Lower leg skin (tissue), 4 donors: ENCODE measurements around the gene FOSL1. TPM values are rescaled to one million over a fixed set of nuclear protein-coding genes. Genes with fewer than 3 reads are reported as not detected.

ENCODE experiments used
- DNase-seq, 2 donors: peaks; one replicate each; pipeline ENCODE4 v3.0.0-alpha.2; 2019; ENCODE audit warnings: low spot score in 2 of 2
- H3K4me3 ChIP-seq: fragments of 200-600 bp; sonication (generic); 2 replicates; pipeline ENCODE4 v1.5.1; 2017; ENCODE audit warnings: mild to moderate bottlenecking, low read depth; ENCODE audit not compliant: poor library complexity, severe bottlenecking
- POLR2A ChIP-seq, 2 donors: fragments of 450-650 bp; IDR thresholded peaks; one replicate each; pipeline ENCODE4 v1.6.1; 2016 to 2017; ENCODE audit warnings: antibody characterized with exemption in 2 of 2, mild to moderate bottlenecking in 1 of 2, moderate library complexity in 1 of 2
- WGBS, 2 donors: methylation state at CpG; one replicate each; pipeline ENCODE4 v1.1.5; 2018; 5-methylcytosine and 5-hydroxymethylcytosine counted together
- intact Hi-C: fragments of 100-400 bp; cut with DNase I; formaldehyde crosslinking; loops from one replicate; pipeline ENCODE4 v1.15.0; 2023; ENCODE audit warnings: low total_unique reads
- total RNA-seq, 4 donors: library from RNA; depleted of rRNA; stranded (reverse); fragments of >200 nt; gene quantifications; one replicate each; pipeline ENCODE4 v1.1.0, GENCODE V29; 2016
- TF ChIP-seq, protein P1 (sequence below), 3 donors: fragments of 450-650 bp; IDR thresholded peaks; one replicate each; pipeline ENCODE4 v1.5.1; 2016; ENCODE audit warnings: antibody characterized with exemption in 3 of 3, mild to moderate bottlenecking in 3 of 3, moderate library complexity in 2 of 3

FOSL1 gene
- total RNA-seq, 4 donors from 2014 or later: 2.4 to 7.5 (median 5.3) TPM

GRCh38 chr11:65919141-65919572 lies 19.0 kb upstream of the FOSL1 start, which contains the start of gene DRAP1:
Gene DRAP1 (plus strand): TSS chr11:65919426. CDS start chr11:65919502, 76 bp downstream.
- intact Hi-C loops: no loop called here
- H3K4me3 ChIP-seq: peak within 1 kb of the TSS; percentile 80
- 0 to 3% methylated on average over 15 to 37 of the region's 59 CpGs for WGBS, 2 donors
- TF ChIP-seq, protein P1, sequence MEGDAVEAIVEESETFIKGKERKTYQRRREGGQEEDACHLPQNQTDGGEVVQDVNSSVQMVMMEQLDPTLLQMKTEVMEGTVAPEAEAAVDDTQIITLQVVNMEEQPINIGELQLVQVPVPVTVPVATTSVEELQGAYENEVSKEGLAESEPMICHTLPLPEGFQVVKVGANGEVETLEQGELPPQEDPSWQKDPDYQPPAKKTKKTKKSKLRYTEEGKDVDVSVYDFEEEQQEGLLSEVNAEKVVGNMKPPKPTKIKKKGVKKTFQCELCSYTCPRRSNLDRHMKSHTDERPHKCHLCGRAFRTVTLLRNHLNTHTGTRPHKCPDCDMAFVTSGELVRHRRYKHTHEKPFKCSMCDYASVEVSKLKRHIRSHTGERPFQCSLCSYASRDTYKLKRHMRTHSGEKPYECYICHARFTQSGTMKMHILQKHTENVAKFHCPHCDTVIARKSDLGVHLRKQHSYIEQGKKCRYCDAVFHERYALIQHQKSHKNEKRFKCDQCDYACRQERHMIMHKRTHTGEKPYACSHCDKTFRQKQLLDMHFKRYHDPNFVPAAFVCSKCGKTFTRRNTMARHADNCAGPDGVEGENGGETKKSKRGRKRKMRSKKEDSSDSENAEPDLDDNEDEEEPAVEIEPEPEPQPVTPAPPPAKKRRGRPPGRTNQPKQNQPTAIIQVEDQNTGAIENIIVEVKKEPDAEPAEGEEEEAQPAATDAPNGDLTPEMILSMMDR (IDR thresholded peaks at IDR 0.05): no peak
- DNase-seq: peak; percentile 97 to 100

- intact Hi-C loops: no loop called here
- WGBS, 2 donors: 4 to 6% methylated on average over 32 to 61 of the region's 77 CpGs
- DNase-seq: peak in 1 of 2 donors; percentile 89
- H3K4me3 ChIP-seq: peak within 1 kb of the TSS; percentile 80
- TF ChIP-seq POLR2A (IDR thresholded peaks at IDR 0.05): no peak
- TF ChIP-seq, protein P1 (IDR thresholded peaks at IDR 0.05): no peak
These were observed 18.3 kb upstream of the FOSL1 start, which contains the start of gene C11orf68 for GRCh38 chr11:65918211-65919140. Gene C11orf68 (minus strand): TSS chr11:65919062. CDS start chr11:65919031, 31 bp downstream.

GRCh38 chr11:65917434-65918210 lies 17.4 kb upstream of the FOSL1 start:
- 61 to 68% methylated on average over 26 to 34 of the region's 35 CpGs for WGBS, 2 donors
- intact Hi-C loops: no loop called here
- TF ChIP-seq POLR2A (IDR thresholded peaks at IDR 0.05): no peak
- TF ChIP-seq, protein P1 (IDR thresholded peaks at IDR 0.05): no peak
- DNase-seq: no peak
- H3K4me3 ChIP-seq: peak overlapping the region; percentile 79

DNA sequence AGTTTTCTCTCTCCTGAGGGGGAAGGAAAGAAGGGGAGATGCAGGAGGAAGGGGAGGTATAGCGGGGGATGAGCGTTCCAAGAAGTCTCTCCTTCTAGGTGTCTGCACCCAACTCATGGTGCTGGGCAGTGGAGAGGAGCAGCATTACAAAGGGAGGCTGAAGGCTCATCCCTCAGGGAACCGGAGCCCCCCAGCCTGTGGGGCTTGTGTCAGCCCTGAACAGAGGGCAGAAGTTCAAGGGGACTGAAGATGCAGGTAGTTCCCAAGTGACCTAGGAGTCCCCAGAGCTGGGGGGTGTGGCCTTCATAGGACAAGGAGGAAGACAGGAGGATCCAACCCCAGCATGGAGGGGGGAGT lies 16.9 kb upstream of the FOSL1 start:
- no peak overlapping the region for H3K4me3 ChIP-seq
- TF ChIP-seq, protein P1 (IDR thresholded peaks at IDR 0.05): no peak
- no peak for TF ChIP-seq POLR2A (IDR thresholded peaks at IDR 0.05)
- 83 to 85% methylated on average over 3 of the region's 3 CpGs for WGBS, 2 donors
- intact Hi-C loops: no loop called here
- DNase-seq: no peak

GRCh38 chr11:65916391-65916790 lies 16.2 kb upstream of the FOSL1 start:
- DNase-seq: no peak
- intact Hi-C loops: no loop called here
- WGBS, 2 donors: 50 to 53% methylated on average over 7 of the region's 7 CpGs
- H3K4me3 ChIP-seq: no peak overlapping the region
- TF ChIP-seq, protein P1 (IDR thresholded peaks at IDR 0.05): no peak
- no peak for TF ChIP-seq POLR2A (IDR thresholded peaks at IDR 0.05)
